Activated naive CD4-positive, alpha-beta T cell (primary cell): ENCODE measurements around the gene THOC5.
"Not testable (repeated sequence)": the region's sequence is repeated elsewhere in the genome, so short reads cannot be mapped to it uniquely, and the experiment has no call there.

Experiments
- DNase-seq, 4 experiments: peaks; one replicate each; lab custom pipeline; 2025; lab: John Stamatoyannopoulos, UW

Gene THOC5

GRCh38 chr22:29510542-29510941, 43.0 kb downstream of the THOC5 start:
- DNase-seq: no peak

- no peak for DNase-seq
These were observed 43.7 kb downstream of the THOC5 start for GRCh38 chr22:29509815-29510214.

GRCh38 chr22:29509298-29509697, 44.3 kb downstream of the THOC5 start:
- DNase-seq: no peak

GRCh38 chr22:29503811-29504372, 49.7 kb downstream of the THOC5 start:
- no peak for DNase-seq

GRCh38 chr22:29499852-29500251, 53.7 kb downstream of the THOC5 start:
- no peak for DNase-seq

GRCh38 chr22:29493636-29494035, 59.9 kb downstream of the THOC5 start:
- no peak for DNase-seq

- no peak for DNase-seq
These were observed 62.5 kb downstream of the THOC5 start for GRCh38 chr22:29491012-29491411.

GRCh38 chr22:29489127-29489780, 64.3 kb downstream of the THOC5 start:
- not testable (repeated sequence) for DNase-seq

GRCh38 chr22:29487426-29487986, 66.1 kb downstream of the THOC5 start:
- no peak for DNase-seq

- DNase-seq: no peak
These were observed 68.1 kb downstream of the THOC5 start for GRCh38 chr22:29485448-29485847.

- DNase-seq: no peak
These were observed 68.9 kb downstream of the THOC5 start for GRCh38 chr22:29484642-29485041.

GRCh38 chr22:29483254-29483653, 70.3 kb downstream of the THOC5 start:
- no peak for DNase-seq

GRCh38 chr22:29482726-29483125, 70.8 kb downstream of the THOC5 start:
- no peak for DNase-seq

- DNase-seq: no peak
These were observed 71.3 kb downstream of the THOC5 start for GRCh38 chr22:29482253-29482652.

- no peak for DNase-seq
These were observed 72.1 kb downstream of the THOC5 start for GRCh38 chr22:29481265-29482000.

GRCh38 chr22:29480512-29481264, 72.9 kb downstream of the THOC5 start:
- no peak for DNase-seq

- DNase-seq: no peak
These were observed 73.4 kb downstream of the THOC5 start for GRCh38 chr22:29480262-29480511.

GRCh38 chr22:29479417-29480261, 73.9 kb downstream of the THOC5 start, which contains the start of gene NEFH:
NEFH (plus strand) TSS chr22:29480218; CDS start chr22:29480263, 45 bp downstream.
- no peak for DNase-seq

- peak in 2 of 4 experiments; percentile 1 to 16 for DNase-seq
These were observed 75.0 kb downstream of the THOC5 start for GRCh38 chr22:29478326-29479276.

GRCh38 chr22:29477723-29478318, 75.7 kb downstream of the THOC5 start:
- no peak for DNase-seq
